ENCODE data around the gene SAMD5. TPM values are rescaled to one million over a fixed set of nuclear protein-coding genes. Genes with fewer than 3 reads are reported as not detected.

Gene SAMD5
- polyA plus RNA-seq, 1 experiment, result 3.1 TPM

DNA sequence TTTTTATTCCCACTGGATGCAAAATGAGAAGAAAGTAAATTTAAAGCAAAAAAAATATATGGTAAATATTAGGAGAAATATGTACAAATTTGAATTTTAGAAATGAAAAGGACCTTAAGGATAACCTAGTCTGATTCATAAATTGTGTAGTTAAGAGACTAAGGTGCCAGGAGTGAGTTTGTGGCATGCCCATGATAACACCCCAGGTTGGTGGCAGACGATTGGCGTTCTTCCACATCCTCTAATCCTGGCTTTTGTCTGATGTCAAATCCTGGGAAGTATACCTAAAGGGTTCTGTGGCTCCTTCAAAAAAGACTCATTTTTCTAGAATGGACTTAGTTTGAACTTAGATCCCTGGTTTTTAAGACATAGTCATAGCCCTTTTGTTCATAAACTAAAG lies 62.2 kb downstream of the SAMD5 start:
- Histone ChIP-seq H3K4me3 (ENCODE audit: low read depth, low read length) (no peak overlapping the region), H3K9me3 (ENCODE audit: control insufficient read depth, insufficient read depth, low read length) (no peaks in the 10 kb centered on the region), H3K27me3 (ENCODE audit: control insufficient read depth, insufficient read depth, low read length) (no peaks in the 10 kb centered on the region), H3K27ac (ENCODE audit: low read depth, low read length) (no peak overlapping the region)
- no peak for DNase-seq (ENCODE audit: low read depth, low spot score)
- TF ChIP-seq CTCF (IDR thresholded peaks at IDR 0.05; ENCODE audit: low read depth, low read length), result no peak
- ChIA-PET POLR2A (no interaction called here), CTCF (no interaction called here)

DNA sequence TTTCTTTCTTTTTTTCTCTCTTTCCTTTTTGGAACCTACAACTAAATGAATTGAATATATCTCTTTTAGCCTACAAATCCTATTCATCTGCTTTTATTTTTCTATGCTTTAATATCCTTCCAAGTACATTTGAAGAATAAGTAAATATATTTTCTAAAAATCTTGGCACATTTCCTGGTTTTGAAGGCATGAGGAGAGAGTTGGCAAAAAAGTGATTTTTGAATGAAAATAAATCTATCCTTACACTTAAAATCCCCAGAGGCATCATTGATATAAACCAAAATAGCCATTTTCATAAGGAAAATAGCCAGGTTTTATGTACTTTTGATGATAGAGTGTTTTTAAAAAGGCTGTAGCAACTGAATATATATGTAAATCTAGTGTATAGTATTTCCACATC lies 69.0 kb downstream of the SAMD5 start:
- TF ChIP-seq CTCF (IDR thresholded peaks at IDR 0.05; ENCODE audit: low read depth, low read length), result no peak
- Histone ChIP-seq H3K4me3 (ENCODE audit: low read depth, low read length) (no peak overlapping the region), H3K9me3 (ENCODE audit: control insufficient read depth, insufficient read depth, low read length) (no peaks in the 10 kb centered on the region), H3K27ac (ENCODE audit: low read depth, low read length) (no peak overlapping the region), H3K27me3 (ENCODE audit: control insufficient read depth, insufficient read depth, low read length) (no peaks in the 10 kb centered on the region)
- POLR2A ChIA-PET, result no interaction called here
- DNase-seq (ENCODE audit: low read depth, low spot score), result no peak
- CTCF ChIA-PET, result no interaction called here

DNA sequence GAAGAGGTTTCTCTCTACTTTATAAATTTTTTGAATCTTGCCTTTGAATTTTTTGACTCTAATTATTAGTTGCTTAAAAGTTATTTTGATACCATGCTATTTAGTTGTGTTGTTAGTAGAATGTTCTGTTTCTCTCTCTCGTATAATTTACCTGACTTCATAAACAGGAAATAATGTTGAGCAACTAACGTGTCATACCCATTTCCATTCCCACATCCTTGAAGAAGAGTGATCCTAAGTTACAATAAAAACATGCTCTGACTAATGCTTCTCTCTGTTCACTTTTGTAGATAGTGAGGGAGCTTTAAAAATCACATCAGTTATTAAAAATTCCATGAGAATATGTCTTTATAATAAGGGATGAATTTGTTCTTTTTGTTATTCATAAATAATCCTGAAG lies 69.7 kb downstream of the SAMD5 start:
- POLR2A ChIA-PET, result no interaction called here
- DNase-seq (ENCODE audit: low read depth, low spot score), result no peak
- TF ChIP-seq CTCF (IDR thresholded peaks at IDR 0.05; ENCODE audit: low read depth, low read length), result no peak

DNA sequence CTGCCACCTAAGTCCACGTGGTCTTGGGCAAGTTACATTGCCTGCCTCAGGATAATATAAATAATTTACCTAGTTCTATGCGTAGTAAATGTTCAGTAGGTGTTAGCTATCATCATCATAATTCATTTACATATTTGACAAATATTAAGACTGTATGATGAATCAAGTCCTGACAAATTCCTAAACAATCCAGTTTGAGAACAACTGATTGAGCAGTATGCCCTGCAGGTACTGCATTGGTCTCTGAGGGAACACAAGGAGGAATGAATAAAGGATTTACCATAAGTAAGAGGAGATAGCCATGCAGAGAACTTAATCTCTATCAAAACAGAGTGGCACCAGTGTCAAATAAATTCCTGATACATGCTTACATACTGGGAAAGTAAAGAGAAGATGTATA lies 70.4 kb downstream of the SAMD5 start:
- TF ChIP-seq CTCF (IDR thresholded peaks at IDR 0.05; ENCODE audit: low read depth, low read length), result no peak
- CTCF ChIA-PET, result no interaction called here
- Histone ChIP-seq H3K4me3 (ENCODE audit: low read depth, low read length) (no peak overlapping the region), H3K9me3 (ENCODE audit: control insufficient read depth, insufficient read depth, low read length) (no peaks in the 10 kb centered on the region), H3K27me3 (ENCODE audit: control insufficient read depth, insufficient read depth, low read length) (no peaks in the 10 kb centered on the region), H3K27ac (ENCODE audit: low read depth, low read length) (no peak overlapping the region)
- DNase-seq (ENCODE audit: low read depth, low spot score), result no peak
- POLR2A ChIA-PET, result no interaction called here

More for the DNA sequence above, 69.7 kb downstream of the SAMD5 start:
- CTCF ChIA-PET, result no interaction called here
- no peak overlapping the region for H3K4me3 ChIP-seq (ENCODE audit: low read depth, low read length)
- no peak overlapping the region for H3K27ac ChIP-seq (ENCODE audit: low read depth, low read length)
- no peaks in the 10 kb centered on the region for H3K9me3 ChIP-seq (ENCODE audit: control insufficient read depth, insufficient read depth, low read length)
- H3K27me3 ChIP-seq (ENCODE audit: control insufficient read depth, insufficient read depth, low read length), result no peaks in the 10 kb centered on the region

GRCh38 chr6:147579667-147580066 lies 71.2 kb downstream of the SAMD5 start:
- no peaks in the 10 kb centered on the region for H3K27me3 ChIP-seq (ENCODE audit: control insufficient read depth, insufficient read depth, low read length)
- POLR2A ChIA-PET, result no interaction called here
- no peak for DNase-seq (ENCODE audit: low read depth, low spot score)
- CTCF ChIA-PET, result no interaction called here
- no peak overlapping the region for H3K4me3 ChIP-seq (ENCODE audit: low read depth, low read length)
- H3K27ac ChIP-seq (ENCODE audit: low read depth, low read length), result no peak overlapping the region
- no peak for TF ChIP-seq CTCF (IDR thresholded peaks at IDR 0.05; ENCODE audit: low read depth, low read length)
- H3K9me3 ChIP-seq (ENCODE audit: control insufficient read depth, insufficient read depth, low read length), result no peaks in the 10 kb centered on the region

Data from AG04450 (cell line).